NCI-H2227 treated with DMSO at 0.1 percent for 48 hours (cell line): ENCODE results near the gene TSPEAR.
A peak's percentile ranks its signal among the peaks of the same experiment; 100 is the strongest.

Experiments
- DNase-seq: peaks from one replicate; lab custom pipeline; 2025; lab: John Stamatoyannopoulos, UW

Gene TSPEAR

DNA sequence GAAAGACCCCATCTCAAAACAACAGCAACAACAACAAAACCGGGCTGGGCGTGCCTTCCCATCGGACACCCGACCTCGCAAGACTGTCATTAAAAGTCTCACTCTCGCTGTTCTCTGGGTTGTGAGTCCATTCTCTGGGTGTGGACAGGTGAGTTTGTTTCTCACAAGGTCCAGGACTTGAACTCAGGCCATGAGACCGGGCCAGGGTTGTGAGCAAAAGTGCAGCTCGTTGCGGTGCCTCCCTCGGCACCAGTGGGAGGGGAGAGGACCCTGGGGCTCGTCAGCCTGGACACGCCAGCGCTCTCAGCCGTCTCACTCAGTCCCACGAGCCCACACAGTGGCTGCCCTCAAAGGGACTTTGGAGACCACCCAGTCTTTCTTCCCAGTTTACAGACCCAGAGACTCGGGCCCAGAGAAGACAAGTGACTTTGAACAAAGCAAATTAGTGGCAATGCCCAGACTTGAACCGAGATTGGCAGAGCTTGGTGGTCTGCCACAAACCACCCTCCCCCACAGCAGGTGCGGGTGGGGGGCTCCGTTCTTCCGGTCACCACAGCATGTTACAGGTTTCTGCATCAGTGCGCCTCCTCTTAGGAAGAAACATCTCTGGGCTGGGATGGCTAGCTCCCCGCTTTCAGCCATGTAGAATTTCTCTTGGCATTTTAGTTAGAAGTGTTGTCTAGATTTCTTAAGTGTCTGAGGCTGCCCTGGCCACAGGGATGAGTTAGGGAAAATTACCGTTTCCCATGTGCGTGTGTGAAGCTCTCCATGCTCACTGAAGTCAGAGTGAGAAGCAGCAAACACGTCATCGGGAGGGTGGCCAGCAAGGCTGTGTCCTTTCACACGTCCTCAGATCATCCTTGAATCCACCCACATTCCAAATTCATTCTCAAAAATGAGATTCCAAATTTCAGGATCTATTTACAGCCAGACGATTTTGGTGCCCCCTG, 227.8 kb downstream of the TSPEAR start:
- DNase-seq, result no peak

DNA sequence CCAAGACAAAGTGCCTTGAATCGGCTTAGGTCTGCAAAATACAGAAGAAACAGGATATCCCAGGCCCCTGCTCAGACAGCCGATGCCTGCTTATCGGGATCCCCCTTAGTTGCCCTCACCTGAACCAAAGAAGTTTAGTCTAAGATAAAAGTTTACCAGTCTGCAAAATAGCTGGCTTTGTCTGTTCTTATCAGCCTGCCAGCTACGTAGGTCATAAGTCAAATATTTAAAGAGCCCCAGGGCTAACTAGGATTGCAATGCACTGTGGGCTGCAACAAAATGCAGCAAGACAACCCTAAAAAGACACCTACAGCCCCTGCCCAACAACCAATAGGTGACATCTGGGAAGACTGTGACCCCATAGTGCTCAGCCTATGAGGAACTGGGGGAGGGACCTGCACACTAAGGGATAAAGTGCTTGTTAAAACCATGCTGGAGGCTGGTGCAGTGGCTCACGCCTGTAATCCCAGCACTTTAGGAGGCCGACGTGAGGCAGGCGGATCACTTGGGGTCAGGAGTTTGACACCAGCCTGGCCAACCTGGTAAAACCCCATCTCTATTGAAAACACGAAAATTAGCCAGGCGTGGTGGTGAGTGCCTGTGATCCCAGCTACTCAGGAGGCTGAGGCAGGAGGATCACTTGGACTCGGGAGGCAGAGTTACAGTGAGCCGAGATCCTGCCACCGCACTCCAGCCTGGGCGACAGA, 228.6 kb downstream of the TSPEAR start:
- DNase-seq, result no peak

DNA sequence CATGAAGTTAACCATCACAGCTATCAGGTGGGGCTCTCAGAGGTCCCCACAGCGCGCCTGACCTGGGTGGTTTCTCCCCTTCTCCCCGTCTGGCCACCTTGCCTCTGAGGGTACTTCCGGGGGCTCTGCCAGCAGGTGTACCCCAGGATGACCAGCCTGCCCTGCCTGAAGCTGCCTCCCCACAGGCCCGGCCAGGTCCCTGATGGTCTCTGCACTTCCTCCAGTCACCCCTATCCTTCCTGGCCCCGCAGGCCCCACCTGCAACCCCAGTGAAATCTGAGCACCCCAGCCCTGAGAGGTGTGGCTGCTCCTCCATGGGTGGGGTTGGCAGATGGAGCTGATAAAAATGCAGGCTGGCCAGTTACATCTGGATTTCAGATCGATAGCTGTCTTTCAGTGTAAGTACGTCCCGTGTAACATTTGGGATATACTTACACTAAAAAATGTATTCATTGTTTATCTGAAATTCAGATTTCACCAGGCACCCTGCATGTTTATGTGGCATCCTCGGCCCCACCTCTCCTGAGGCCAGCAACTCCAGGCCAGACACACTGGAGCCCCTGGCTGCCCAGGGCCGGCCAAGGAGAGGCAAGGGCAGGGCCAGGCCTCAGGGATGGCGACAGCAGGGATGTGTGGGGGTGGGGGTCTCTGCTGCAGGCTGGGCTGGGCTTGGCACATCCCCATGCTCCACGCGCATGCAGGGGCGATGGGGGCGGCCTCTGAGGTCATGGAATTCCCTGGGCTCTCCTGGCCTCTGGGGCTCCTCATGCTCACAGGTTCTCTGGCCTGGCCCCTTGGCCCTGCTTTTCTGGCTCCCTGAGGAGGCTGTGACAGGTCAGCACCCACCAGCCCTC, 230.9 kb downstream of the TSPEAR start:
- DNase-seq, result no peak

GRCh38 chr21:44479556-44480199, 231.7 kb downstream of the TSPEAR start:
- DNase-seq, result peak; percentile 6

GRCh38 chr21:44478801-44479167, 232.6 kb downstream of the TSPEAR start:
- no peak for DNase-seq

GRCh38 chr21:44478124-44478800, 233.1 kb downstream of the TSPEAR start:
- DNase-seq, result no peak

- no peak for DNase-seq
These were observed 233.7 kb downstream of the TSPEAR start for GRCh38 chr21:44477712-44478111.

GRCh38 chr21:44477131-44477530, 234.2 kb downstream of the TSPEAR start:
- DNase-seq, result no peak

DNA sequence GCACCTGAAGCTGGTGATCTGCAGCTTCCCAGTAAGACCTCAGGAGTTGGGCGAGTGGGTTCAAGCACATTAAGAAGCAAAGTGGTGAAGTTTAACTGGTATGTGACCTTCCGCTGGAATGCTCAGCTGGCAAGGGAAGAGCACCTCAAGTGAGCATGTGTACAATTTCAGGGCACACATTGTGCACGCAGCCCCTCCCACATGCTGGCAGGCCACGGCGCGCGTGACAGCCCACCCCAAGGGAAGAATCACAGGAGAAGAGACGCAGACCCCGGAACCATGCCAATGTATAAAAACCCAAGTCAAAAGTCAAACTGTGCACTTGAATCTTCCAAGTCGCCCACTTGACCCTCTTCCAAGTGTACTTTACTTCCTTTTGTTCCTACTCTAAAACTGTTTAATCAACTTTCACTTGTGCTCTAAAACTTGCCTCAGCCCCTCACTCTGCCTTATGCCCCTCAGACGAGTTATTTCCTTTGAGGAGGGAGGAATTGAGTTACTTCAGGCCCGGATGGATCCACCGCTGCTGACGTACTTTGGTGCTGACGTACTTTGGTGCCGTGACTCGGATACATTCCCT, 236.0 kb downstream of the TSPEAR start:
- no peak for DNase-seq

GRCh38 chr21:44473915-44474555, 237.3 kb downstream of the TSPEAR start:
- DNase-seq, result no peak

DNA sequence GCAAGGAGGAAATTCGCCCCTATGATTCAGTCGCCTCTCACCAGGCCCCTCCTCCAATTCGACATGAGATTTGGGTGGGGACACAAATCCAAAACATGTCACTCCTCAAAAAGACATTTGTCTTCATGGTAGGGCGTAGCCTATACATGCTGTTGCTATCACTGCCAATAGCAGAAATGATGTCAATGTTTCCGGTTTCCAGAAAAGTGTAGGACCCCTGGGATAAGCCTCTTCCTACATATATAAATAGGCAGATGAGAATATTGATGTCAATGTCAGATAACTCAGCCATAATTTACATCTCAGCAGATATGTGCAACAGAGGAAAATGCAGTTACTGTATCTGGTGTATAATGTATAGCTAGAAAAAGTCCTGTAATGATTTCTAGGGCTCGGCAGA, 239.4 kb downstream of the TSPEAR start:
- DNase-seq, result no peak

DNA sequence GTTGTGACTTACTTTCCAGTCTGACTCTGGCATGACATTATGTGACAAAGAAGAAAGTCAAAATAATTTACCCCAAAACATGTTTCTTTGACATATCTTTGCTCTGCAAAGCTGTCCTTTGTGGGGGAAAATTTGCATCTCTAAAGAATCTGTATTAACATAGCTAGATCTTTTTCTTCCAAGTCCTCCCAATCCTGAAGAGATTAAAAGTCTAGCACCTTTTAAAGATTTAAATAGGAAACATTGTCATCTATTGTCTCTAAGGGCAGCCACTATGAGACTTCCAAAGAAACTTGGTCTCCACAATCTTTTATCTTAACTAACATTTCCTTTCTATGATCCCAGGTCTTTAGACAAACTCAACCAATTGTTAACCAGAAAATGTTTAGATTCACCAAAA, 240.0 kb downstream of the TSPEAR start:
- no peak for DNase-seq

DNA sequence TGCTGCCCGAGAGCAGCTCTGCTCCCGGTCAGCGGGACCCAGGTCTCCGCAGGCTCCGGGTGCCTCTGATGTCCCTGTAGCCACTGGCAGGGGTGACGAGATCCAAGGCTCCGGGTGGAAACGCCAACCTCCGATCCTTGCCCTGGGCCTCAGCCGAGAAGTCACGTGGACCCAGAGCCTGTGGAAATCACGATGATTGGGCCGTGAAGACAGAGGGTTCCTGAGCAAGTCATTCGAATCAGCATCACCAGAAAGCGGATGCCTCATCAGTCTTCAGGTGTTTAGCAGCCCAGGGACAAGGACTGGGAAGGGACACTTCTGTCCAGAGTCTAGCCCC, 243.5 kb downstream of the TSPEAR start:
- DNase-seq, result no peak

DNA sequence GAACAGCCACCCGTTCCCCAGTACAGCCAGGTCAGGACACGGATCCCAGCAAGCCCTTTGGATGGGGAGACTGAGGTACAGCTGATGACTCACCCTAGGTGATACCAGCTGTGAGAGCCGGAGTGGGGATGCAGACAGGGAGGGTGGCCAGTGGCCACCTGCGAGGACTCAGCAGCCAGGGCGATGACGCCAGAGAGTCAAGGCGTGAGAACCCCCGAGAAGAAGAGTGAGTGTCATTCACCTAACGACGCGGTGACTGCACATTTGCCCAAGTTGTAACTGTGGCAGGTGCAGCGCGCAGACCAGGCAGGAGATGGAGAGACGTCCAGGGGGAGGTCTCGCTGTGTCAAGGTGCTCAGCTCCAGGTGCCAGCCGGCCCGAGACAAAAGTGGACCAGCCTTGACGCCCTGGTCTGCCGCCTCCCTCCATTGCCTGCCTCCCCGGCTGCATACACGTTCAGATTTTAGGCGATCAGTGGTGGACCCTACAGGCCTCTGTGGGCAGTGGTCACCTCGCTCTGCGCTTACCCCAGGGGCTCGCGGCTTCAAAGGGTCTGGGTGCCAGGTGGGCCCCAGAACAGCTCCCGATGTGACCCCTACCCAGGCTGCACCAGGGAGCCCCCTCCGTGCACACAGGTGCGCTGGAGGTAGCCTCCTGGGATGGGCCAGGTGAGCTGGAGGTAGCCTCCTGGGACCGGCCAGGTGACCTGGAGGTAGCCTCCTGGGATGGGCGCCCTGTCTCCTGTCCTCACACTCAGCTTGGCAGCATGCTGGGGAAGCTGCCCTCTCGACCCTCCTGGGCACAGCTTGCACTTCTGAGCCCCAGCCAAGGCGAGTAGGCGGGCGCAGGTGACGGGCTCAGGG, 244.1 kb downstream of the TSPEAR start:
- no peak for DNase-seq

DNA sequence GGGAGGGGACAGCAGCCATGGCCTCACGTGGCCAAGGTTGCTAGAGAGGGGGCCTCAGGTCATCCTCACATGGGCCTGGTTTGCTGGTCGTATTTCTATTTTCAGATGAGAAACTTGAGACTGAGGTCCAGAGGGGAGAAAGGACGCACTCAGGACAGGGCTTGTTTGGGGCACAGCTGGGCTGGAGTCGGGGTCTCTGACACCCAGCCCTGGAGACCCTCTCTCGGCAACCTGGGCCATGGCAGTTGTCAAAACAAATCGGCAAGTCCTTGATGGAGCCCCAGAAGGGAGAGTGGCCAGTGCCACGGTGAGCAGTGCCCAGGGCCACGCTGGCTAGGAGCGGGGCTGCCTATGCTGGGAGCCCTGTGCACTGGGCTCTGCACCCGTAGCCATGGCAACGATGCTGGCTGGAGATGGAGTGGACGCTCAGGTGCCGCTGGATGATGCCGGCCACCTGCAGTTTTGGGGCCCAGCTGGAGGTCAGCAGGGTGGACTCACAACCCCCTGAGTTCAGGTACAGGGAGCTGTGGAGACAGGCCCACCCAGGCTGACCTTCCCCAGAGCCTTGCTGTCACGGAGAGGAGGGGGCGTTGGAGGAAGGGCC, 244.9 kb downstream of the TSPEAR start:
- DNase-seq, result no peak

- DNase-seq, result no peak
These were observed 247.0 kb downstream of the TSPEAR start for GRCh38 chr21:44464351-44464750.

GRCh38 chr21:44463724-44464123, 247.6 kb downstream of the TSPEAR start:
- DNase-seq, result no peak

- no peak for DNase-seq
These were observed 248.6 kb downstream of the TSPEAR start for GRCh38 chr21:44462834-44463200.
